Osteocyte (in vitro differentiated cells): Measurements from ENCODE around the gene PRSS48. TPM values are rescaled to one million over a fixed set of nuclear protein-coding genes. Genes with fewer than 3 reads are reported as not detected.

Experiments
- DNase-seq: peaks from one replicate; pipeline ENCODE4 v3.0.0; 2021; ENCODE audit warnings: mixed read lengths; ENCODE audit not compliant: unreplicated experiment; ENCODE audit errors: extremely low spot score
- H3K27ac Mint-ChIP-seq: one replicate; pipeline ENCODE4 v1.8.0; 2021; ENCODE audit warnings: mild to moderate bottlenecking, mixed read lengths; ENCODE audit not compliant: unreplicated experiment
- H3K27me3 Mint-ChIP-seq: one replicate; pipeline ENCODE4 v1.8.0; 2021; ENCODE audit warnings: mixed read lengths; ENCODE audit not compliant: unreplicated experiment
- H3K36me3 Mint-ChIP-seq: one replicate; pipeline ENCODE4 v1.8.0; 2021; ENCODE audit warnings: mixed read lengths; ENCODE audit not compliant: unreplicated experiment
- H3K4me1 Mint-ChIP-seq: one replicate; pipeline ENCODE4 v1.8.0; 2021; ENCODE audit warnings: mixed read lengths; ENCODE audit not compliant: unreplicated experiment
- H3K4me3 Mint-ChIP-seq: one replicate; pipeline ENCODE4 v1.8.0; 2021; ENCODE audit warnings: mild to moderate bottlenecking, moderate library complexity, mixed read lengths; ENCODE audit not compliant: unreplicated experiment
- H3K9me3 Mint-ChIP-seq: one replicate; pipeline ENCODE4 v1.8.0; 2021; ENCODE audit warnings: mixed read lengths; ENCODE audit not compliant: unreplicated experiment
- CTCF ChIP-seq: fragments of 200-600 bp; sonication (generic); IDR thresholded peaks from 2 replicates; pipeline ENCODE4 v1.5.0; 2021; ENCODE audit warnings: antibody characterized with exemption, mild to moderate bottlenecking, moderate library complexity
- total RNA-seq: library from RNA; stranded (reverse); gene quantifications from 2 replicates; pipeline ENCODE4 v1.2.1, GENCODE V29; 2021

PRSS48 gene
- total RNA-seq, 1 donor from 2014 or later = not detected

DNA sequence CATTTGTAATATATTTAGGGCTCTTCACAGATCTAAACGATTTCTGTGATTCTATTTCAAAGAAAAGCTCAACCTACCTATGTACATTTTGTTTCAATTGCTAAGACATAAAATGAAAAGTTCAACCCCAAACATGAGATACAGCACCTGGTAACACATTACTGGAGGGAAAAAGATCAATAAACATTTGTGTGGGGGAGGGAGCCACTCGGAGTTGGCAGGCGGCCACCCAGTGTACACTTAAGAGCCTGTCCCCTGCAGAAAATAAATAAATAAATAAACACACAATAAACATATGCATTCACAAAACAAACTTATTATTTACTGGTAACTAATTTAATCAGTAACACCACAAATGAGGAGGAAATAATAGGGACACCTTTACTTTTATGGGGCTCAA is 19.3 kb downstream of the PRSS48 start:
- peaks cover 22% of the 10 kb centered on the region for H3K4me1 Mint-ChIP-seq
- H3K9me3 Mint-ChIP-seq = no peaks in the 10 kb centered on the region
- TF ChIP-seq CTCF = no peak

DNA sequence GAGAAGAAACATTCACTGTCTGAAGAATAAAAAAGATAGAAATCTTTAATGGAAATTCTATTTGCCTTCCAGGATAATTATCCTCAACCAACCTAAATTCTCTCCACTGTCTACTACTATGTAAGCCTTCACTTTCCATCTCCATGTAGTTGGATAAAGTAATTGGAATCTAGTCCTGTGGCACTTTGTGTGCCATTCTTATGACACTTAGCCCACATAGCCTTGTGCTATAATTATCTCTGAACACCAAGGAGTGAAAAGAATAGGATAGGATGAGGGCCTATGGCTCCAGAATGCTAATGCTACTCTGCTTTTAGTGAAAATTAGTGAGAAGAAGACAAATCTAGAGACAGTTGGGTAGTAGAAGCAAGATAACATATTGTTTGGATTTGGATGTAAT is 20.2 kb downstream of the PRSS48 start:
- H3K36me3 Mint-ChIP-seq = peaks cover 2% of the 10 kb centered on the region
- no peak overlapping the region for H3K4me3 Mint-ChIP-seq
- TF ChIP-seq CTCF = no peak
- no peaks in the 10 kb centered on the region for H3K27me3 Mint-ChIP-seq
- H3K27ac Mint-ChIP-seq = no peak overlapping the region
- H3K4me1 Mint-ChIP-seq = peaks cover 16% of the 10 kb centered on the region
- no peak for DNase-seq
- H3K9me3 Mint-ChIP-seq = peaks cover 3% of the 10 kb centered on the region

More for the DNA sequence above, 19.3 kb downstream of the PRSS48 start:
- Mint-ChIP-seq H3K27ac (no peak overlapping the region), H3K4me3 (no peak overlapping the region), H3K27me3 (no peaks in the 10 kb centered on the region), H3K36me3 (no peaks in the 10 kb centered on the region)
- no peak for DNase-seq

DNA sequence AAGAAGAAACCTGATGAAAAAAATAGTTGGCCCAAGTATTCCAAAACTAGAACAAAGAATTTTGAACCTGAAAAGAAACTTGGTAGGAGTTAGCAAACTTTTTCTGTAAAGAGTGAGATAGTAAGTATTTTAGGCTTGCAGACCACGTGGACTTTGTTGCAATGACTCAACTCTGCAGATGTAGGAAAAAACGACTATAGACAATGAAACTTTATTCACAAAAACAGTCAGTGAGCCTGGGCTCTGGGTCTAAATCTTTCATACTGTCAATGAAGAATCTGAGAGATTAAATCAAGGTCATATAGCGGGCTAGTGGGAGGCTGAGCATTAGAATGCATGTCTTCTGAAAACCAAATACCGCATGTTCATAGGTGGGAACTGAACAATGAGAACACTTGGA is 25.5 kb downstream of the PRSS48 start:
- Mint-ChIP-seq H3K27ac (no peak overlapping the region), H3K36me3 (peaks cover 7% of the 10 kb centered on the region), H3K27me3 (no peaks in the 10 kb centered on the region), H3K4me3 (no peak overlapping the region), H3K4me1 (peaks cover 7% of the 10 kb centered on the region), H3K9me3 (peaks cover 7% of the 10 kb centered on the region)
- no peak for DNase-seq
- no peak for TF ChIP-seq CTCF

GRCh38 chr4:151304226-151304625 is 27.3 kb downstream of the PRSS48 start:
- H3K4me3 Mint-ChIP-seq = no peak overlapping the region
- H3K36me3 Mint-ChIP-seq = peaks cover 10% of the 10 kb centered on the region
- no peaks in the 10 kb centered on the region for H3K27me3 Mint-ChIP-seq
- DNase-seq = no peak
- no peak for TF ChIP-seq CTCF
- H3K4me1 Mint-ChIP-seq = peaks cover 4% of the 10 kb centered on the region
- H3K27ac Mint-ChIP-seq = no peak overlapping the region
- H3K9me3 Mint-ChIP-seq = peaks cover 7% of the 10 kb centered on the region

DNA sequence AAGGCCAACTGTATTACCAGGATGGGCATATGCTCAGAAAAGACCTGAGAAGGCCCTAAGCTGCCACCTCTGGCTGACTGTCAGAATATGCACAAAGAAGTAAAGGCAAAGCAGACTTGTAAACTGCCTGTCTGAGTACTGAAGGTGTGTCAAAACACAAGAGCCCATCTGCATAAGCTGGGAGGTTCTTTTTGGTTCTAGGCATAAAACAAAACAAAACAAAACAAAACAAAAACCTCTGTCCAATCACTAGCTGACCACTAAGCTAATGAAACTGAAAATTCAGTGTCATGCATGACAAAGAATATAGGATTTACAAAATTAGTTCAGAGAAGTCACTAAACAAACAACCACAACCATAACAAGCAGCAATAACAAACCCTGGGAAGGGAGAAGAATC is 27.8 kb downstream of the PRSS48 start:
- no peak overlapping the region for H3K4me3 Mint-ChIP-seq
- no peak for TF ChIP-seq CTCF
- no peaks in the 10 kb centered on the region for H3K27me3 Mint-ChIP-seq
- peaks cover 4% of the 10 kb centered on the region for H3K4me1 Mint-ChIP-seq
- DNase-seq = no peak
- H3K9me3 Mint-ChIP-seq = peaks cover 7% of the 10 kb centered on the region
- peaks cover 10% of the 10 kb centered on the region for H3K36me3 Mint-ChIP-seq
- no peak overlapping the region for H3K27ac Mint-ChIP-seq
